Measurements from ENCODE around the gene CLEC18A. TPM values are rescaled to one million over a fixed set of nuclear protein-coding genes. Genes with fewer than 3 reads are reported as not detected.
A peak's percentile ranks its signal among the peaks of the same experiment; 100 is the strongest.

CLEC18A gene
- total and polyA plus RNA-seq, 2 experiments from 2014 or later, result 0.09 to 0.55 TPM

DNA sequence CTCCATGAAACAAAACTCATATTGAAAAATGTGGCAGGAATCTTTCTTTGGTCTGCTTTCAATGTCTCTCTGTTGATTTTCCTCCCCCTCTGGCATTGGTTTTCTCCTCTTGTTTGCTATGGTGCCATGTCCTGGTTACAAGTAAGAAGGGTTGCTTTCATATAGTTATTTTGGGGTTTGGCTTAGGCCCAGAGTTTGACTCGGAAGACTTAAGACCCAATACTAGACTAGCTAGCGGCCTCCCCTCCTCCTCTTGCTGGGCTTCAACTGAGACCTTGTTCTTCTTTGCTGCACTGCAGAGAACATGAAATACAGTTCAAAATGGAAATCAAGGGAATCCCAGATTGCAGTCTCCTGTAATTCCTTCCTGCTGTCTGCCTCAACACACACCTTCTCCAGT, 30.0 kb upstream of the CLEC18A start:
- Histone ChIP-seq H3K36me3 (no peaks in the 10 kb centered on the region), H3K27me3 (no peaks in the 10 kb centered on the region), H3K4me1 (ENCODE audit: low read depth) (peaks cover 9% of the 10 kb centered on the region), H3K9me3 (ENCODE audit: low read depth) (no peaks in the 10 kb centered on the region), H3K4me3 (no peak overlapping the region), H3K27ac (no peak overlapping the region)
- no peak for DNase-seq (ENCODE audit: low read depth in 1 of 2, low spot score in 1 of 2)
- TF ChIP-seq, protein P1, sequence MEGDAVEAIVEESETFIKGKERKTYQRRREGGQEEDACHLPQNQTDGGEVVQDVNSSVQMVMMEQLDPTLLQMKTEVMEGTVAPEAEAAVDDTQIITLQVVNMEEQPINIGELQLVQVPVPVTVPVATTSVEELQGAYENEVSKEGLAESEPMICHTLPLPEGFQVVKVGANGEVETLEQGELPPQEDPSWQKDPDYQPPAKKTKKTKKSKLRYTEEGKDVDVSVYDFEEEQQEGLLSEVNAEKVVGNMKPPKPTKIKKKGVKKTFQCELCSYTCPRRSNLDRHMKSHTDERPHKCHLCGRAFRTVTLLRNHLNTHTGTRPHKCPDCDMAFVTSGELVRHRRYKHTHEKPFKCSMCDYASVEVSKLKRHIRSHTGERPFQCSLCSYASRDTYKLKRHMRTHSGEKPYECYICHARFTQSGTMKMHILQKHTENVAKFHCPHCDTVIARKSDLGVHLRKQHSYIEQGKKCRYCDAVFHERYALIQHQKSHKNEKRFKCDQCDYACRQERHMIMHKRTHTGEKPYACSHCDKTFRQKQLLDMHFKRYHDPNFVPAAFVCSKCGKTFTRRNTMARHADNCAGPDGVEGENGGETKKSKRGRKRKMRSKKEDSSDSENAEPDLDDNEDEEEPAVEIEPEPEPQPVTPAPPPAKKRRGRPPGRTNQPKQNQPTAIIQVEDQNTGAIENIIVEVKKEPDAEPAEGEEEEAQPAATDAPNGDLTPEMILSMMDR (IDR thresholded peaks at IDR 0.05; ENCODE audit: low read depth, low read length), result no peak

DNA sequence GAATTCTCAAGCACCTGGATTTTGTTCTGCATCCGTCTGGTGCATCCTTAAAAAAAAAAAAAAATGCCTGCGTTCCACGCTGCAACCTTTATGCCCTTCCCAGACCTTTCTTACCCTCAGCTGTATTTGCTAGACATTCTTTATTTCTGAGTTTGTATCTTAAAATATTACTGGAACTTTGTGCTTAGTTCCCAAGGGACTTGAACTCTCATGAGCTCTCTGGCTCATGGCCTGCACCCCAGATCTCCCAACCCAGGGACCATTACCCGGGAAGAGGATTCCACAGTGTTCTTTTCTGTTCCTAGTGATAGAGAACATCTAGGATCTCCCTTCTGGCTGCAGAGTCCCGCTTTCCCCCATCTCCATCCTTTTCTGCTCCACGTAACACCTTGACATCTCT, 28.9 kb upstream of the CLEC18A start:
- no peak for DNase-seq (ENCODE audit: low read depth in 1 of 2, low spot score in 1 of 2)
- H3K9me3 ChIP-seq (ENCODE audit: low read depth), result no peaks in the 10 kb centered on the region
- TF ChIP-seq, protein P1 (IDR thresholded peaks at IDR 0.05; ENCODE audit: low read depth, low read length), result no peak
- H3K36me3 ChIP-seq, result no peaks in the 10 kb centered on the region
- H3K4me3 ChIP-seq, result no peak overlapping the region
- no peaks in the 10 kb centered on the region for H3K27me3 ChIP-seq
- H3K27ac ChIP-seq, result no peak overlapping the region
- H3K4me1 ChIP-seq (ENCODE audit: low read depth), result peaks cover 13% of the 10 kb centered on the region

DNA sequence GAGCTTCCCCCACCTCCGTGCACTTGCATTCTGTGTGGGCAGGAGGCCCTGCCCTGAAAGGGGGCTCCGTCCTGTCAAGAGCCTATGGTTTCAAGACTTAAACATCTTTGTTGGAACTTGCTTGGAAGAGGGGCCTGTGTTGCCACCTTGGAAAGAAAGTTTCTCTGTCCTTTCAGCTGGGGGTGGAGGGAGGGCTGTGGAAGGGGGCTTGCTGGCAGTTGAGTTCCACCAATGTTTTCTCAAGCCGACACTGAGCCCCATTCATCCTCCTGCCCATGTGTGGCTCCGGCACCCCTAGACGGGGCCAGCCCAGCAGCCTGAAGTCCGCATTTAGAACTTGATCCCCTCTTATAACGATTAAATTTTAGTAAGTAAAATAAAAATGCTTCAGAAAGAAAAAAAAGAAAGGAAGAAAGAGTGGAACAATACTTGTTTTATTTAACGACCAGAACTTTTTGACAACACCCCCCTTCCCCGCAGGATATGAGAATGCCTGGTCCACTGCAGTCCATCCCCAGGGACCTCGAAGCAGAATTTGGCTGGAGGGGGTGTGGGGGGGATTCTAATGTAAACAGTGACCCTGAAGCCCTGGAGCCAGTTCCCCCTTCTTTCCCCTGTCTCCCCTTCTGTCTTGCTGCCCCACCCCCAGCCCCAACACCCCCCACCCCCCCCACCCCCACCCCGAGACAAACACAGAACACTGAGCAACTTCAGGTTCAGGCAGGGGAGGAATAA, 26.9 kb upstream of the CLEC18A start:
- H3K27ac ChIP-seq, result no peak overlapping the region
- no peaks in the 10 kb centered on the region for H3K9me3 ChIP-seq (ENCODE audit: low read depth)
- no peaks in the 10 kb centered on the region for H3K36me3 ChIP-seq
- no peak for DNase-seq (ENCODE audit: low read depth in 1 of 2, low spot score in 1 of 2)
- peaks cover 27% of the 10 kb centered on the region for H3K4me1 ChIP-seq (ENCODE audit: low read depth)
- TF ChIP-seq, protein P1 (IDR thresholded peaks at IDR 0.05; ENCODE audit: low read depth, low read length), result no peak
- no peak overlapping the region for H3K4me3 ChIP-seq
- no peaks in the 10 kb centered on the region for H3K27me3 ChIP-seq

DNA sequence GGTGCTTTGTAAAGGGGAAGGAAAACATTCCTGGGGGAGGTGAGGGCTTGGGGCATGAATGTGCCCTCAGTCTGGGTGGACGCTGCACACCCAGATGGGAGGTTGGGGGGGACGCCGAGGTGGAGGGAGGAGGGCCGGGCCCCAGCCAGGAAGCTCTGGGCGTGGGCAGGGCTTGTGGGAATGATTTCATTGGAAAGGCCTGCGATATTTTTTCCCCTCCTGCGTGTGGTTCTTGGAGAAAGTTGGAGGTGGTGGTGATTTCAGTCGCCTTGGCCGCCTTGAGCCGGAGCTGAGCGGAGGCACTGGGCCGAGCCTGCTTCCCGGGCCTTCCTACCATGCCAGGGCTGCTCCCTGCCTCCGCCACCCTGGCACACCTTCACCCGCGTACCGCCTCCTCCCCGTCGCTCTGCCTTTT, 26.4 kb upstream of the CLEC18A start:
- Histone ChIP-seq H3K9me3 (ENCODE audit: low read depth) (no peaks in the 10 kb centered on the region), H3K27me3 (no peaks in the 10 kb centered on the region), H3K36me3 (no peaks in the 10 kb centered on the region), H3K27ac (no peak overlapping the region), H3K4me3 (no peak overlapping the region), H3K4me1 (ENCODE audit: low read depth) (peaks cover 33% of the 10 kb centered on the region)
- TF ChIP-seq, protein P1 (IDR thresholded peaks at IDR 0.05; ENCODE audit: low read depth, low read length), result no peak
- DNase-seq (ENCODE audit: low read depth in 1 of 2, low spot score in 1 of 2), result peak in 1 of 2 donors; percentile 92

DNA sequence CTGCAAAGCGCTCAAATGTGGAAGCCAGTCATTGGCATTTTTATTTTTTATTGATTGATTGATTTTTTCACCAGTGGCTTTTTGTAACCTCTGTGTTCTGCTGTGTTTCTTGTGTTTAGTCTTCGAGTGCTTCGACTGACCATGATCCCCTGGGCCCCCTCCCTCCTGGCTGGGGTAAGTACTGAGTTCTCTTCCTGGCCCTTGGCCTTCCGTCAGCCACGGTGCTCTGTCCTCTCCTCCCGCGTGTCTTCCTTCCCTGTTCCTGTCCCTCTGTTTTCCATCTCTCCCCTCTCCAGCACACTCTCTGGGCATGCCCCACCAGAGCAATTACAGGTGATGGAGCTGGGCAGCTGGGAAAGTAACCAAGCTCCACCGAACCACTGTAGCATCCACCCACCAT, 25.8 kb upstream of the CLEC18A start:
- H3K4me3 ChIP-seq, result no peak overlapping the region
- TF ChIP-seq, protein P1 (IDR thresholded peaks at IDR 0.05; ENCODE audit: low read depth, low read length), result no peak
- H3K36me3 ChIP-seq, result no peaks in the 10 kb centered on the region
- H3K27me3 ChIP-seq, result no peaks in the 10 kb centered on the region
- H3K27ac ChIP-seq, result no peak overlapping the region
- no peaks in the 10 kb centered on the region for H3K9me3 ChIP-seq (ENCODE audit: low read depth)
- H3K4me1 ChIP-seq (ENCODE audit: low read depth), result peaks cover 37% of the 10 kb centered on the region
- DNase-seq (ENCODE audit: low read depth in 1 of 2, low spot score in 1 of 2), result no peak
